K562 (cell line): ENCODE data around the gene ERC2. TPM values are rescaled to one million over a fixed set of nuclear protein-coding genes. Genes with fewer than 3 reads are reported as not detected.

Source experiments
- ATAC-seq: fragments of 200-7000 bp; cut with Tn5 transposase; 3 replicates; pipeline ENCODE4 v1.9.1; 2020; ENCODE audit warnings: moderate library complexity
- BruUV-seq: library from RNA; stranded (reverse); fragments of 400-500 nt; replicated peaks from 2 replicates; lab custom pipeline; 2021; lab: Mats Ljungman, UMichigan
- CTCF ChIA-PET: fragments of 300-600 bp; formaldehyde crosslinking; extraction: SDS; loops from one replicate; lab custom pipeline; 2021; ENCODE audit warnings: low intra/inter-chr PET ratio; lab: Yijun Ruan, JAX
- POLR2A ChIA-PET: fragments of 300-600, 350-650 bp; sonication (Branson Sonifier 250); formaldehyde crosslinking; extraction: SDS; loops from one replicate; lab custom pipeline; 2021; ENCODE audit warnings: antibody characterized with exemption, inconsistent platforms; lab: Yijun Ruan, JAX
- DNase-seq, 4 experiments: peaks; one replicate each; pipeline versions ENCODE4 v3.0.0 to v3.0.0-alpha.2; 2011 to 2018; ENCODE audit warnings: low spot score in 3 of 4, mixed read lengths in 3 of 4; ENCODE audit errors: extremely low read depth in 1 of 4
- FAIRE-seq: peaks from 2 replicates; lab custom pipeline; 2011; peaks lifted over from hg19 to GRCh38; lab: Jason Lieb, UNC
- H2AFZ ChIP-seq: 2 replicates; pipeline ENCODE4 v1.6.0; 2011; ENCODE audit warnings: low read depth, low read length, control low read depth, inconsistent platforms
- H3K27ac ChIP-seq: fragments of 200-600 bp; 3 replicates; pipeline ENCODE4 v1.8.0; 2011; ENCODE audit warnings: low read depth, mild to moderate bottlenecking, control low read depth, inconsistent platforms, low read length, moderate library complexity, mixed read lengths; ENCODE audit errors: extremely low read depth
- H3K27me3 ChIP-seq, 2 experiments: fragments of 300-600 bp in 1 of 2; 2 replicates in 1 of 2; 3 replicates in 1 of 2; pipeline versions ENCODE4 v1.6.0 to v1.8.0; 2011; ENCODE audit warnings: inconsistent platforms in 2 of 2, low read length in 2 of 2, mild to moderate bottlenecking in 1 of 2, mixed read lengths in 1 of 2, moderate library complexity in 1 of 2; ENCODE audit not compliant: control insufficient read depth in 2 of 2, insufficient read depth in 2 of 2
- H3K36me3 ChIP-seq: fragments of 300-600 bp; 3 replicates; pipeline ENCODE4 v1.8.0; 2011; ENCODE audit warnings: mild to moderate bottlenecking, low read length, inconsistent platforms; ENCODE audit not compliant: control insufficient read depth, insufficient read depth
- H3K4me1 ChIP-seq, 2 experiments: fragments of 200-600 bp in 1 of 2; replicated peaks in 1 of 2; 2 replicates in 1 of 2; 3 replicates in 1 of 2; pipeline versions ENCODE4 v1.5.1 to v1.8.0; 2011; ENCODE audit warnings: inconsistent platforms in 2 of 2, low read length in 2 of 2, mild to moderate bottlenecking in 1 of 2, mixed read lengths in 1 of 2, moderate library complexity in 1 of 2; ENCODE audit not compliant: control insufficient read depth in 2 of 2, insufficient read depth in 2 of 2
- H3K4me2 ChIP-seq: 2 replicates; pipeline ENCODE4 v1.6.1; 2011; ENCODE audit warnings: low read length, control low read depth, inconsistent platforms, mixed read lengths; ENCODE audit not compliant: insufficient read depth
- H3K4me3 ChIP-seq: fragments of 200-600 bp; sonication (generic), shearing (Covaris generic); 2 replicates; pipeline ENCODE4 v1.5.1; 2016; ENCODE audit warnings: control low read depth, inconsistent platforms
- H3K79me2 ChIP-seq: fragments of 200-600 bp; 3 replicates; pipeline ENCODE4 v1.8.0; 2011; ENCODE audit warnings: low read length, inconsistent platforms; ENCODE audit not compliant: control insufficient read depth, insufficient read depth
- H3K9ac ChIP-seq, 2 experiments: 2 replicates each; pipeline versions ENCODE4 v1.6.0 to v1.6.1; 2011; ENCODE audit warnings: low read depth in 2 of 2, low read length in 2 of 2, control low read depth in 1 of 2, inconsistent platforms in 1 of 2, mild to moderate bottlenecking in 1 of 2, mixed read lengths in 1 of 2; ENCODE audit not compliant: insufficient read depth in 1 of 2
- H3K9me1 ChIP-seq: one replicate; pipeline ENCODE4 v1.6.0; 2011; ENCODE audit warnings: inconsistent platforms, mild to moderate bottlenecking, low read length, moderate library complexity; ENCODE audit not compliant: control insufficient read depth, insufficient read depth
- H3K9me3 ChIP-seq: replicated peaks from 2 replicates; pipeline ENCODE4 v1.5.1; 2011; ENCODE audit warnings: low read depth, low read length, inconsistent platforms; ENCODE audit not compliant: control insufficient read depth, insufficient read depth
- H4K20me1 ChIP-seq: replicated peaks from 2 replicates; pipeline ENCODE4 v1.6.1; 2011; ENCODE audit warnings: low read length, inconsistent platforms, mixed read lengths; ENCODE audit not compliant: control insufficient read depth, insufficient read depth
- CREM ChIP-seq: IDR thresholded peaks from 2 replicates; pipeline ENCODE4 v1.6.1; 2014; ENCODE audit warnings: antibody characterized with exemption, low read depth
- CXXC5 ChIP-seq: fragments of 250-450 bp; sonication (Bioruptor Pico); IDR thresholded peaks from 2 replicates; pipeline ENCODE4 v1.8.0; 2022; ENCODE audit warnings: inconsistent platforms, mild to moderate bottlenecking, moderate library complexity
- GATAD2B ChIP-seq: fragments of 450-650 bp; IDR thresholded peaks from 2 replicates; pipeline ENCODE4 v1.6.1; 2017; ENCODE audit warnings: mild to moderate bottlenecking, borderline replicate concordance
- MED1 ChIP-seq: sonication (generic); formaldehyde crosslinking; IDR thresholded peaks from 2 replicates; pipeline ENCODE4 v1.8.1; 2023; ENCODE audit warnings: missing genetic modification reagents, borderline replicate concordance
- ZFP1 ChIP-seq: fragments of 450-650 bp; formaldehyde crosslinking; IDR thresholded peaks from 2 replicates; pipeline ENCODE4 v1.4.0; 2020; ENCODE audit warnings: mild to moderate bottlenecking, mixed read lengths
- ZNF586 ChIP-seq: fragments of 450-650 bp; formaldehyde crosslinking; conservative IDR thresholded peaks from 2 replicates; pipeline ENCODE4 v1.4.0; 2020; ENCODE audit warnings: mild to moderate bottlenecking, moderate library complexity
- WGBS: fragments of 100-300 bp; shearing (Covaris generic); methylation state at CpG from one replicate; pipeline ENCODE4 v1.1.6; 2016; ENCODE audit warnings: low coverage, mixed read lengths; ENCODE audit not compliant: insufficient coverage; ENCODE audit errors: missing lambda C conversion rate; 5-methylcytosine and 5-hydroxymethylcytosine counted together
- in situ Hi-C: fragments of 300-500 bp; cut with MboI; formaldehyde crosslinking; loops from 4 replicates; pipeline ENCODE4 v1.15.0; 2018; ENCODE audit warnings: inconsistent platforms, mixed read lengths
- intact Hi-C: fragments of 100-400 bp; cut with micrococcal nuclease; formaldehyde crosslinking; loops from 2 replicates; pipeline ENCODE4 v1.14.2; 2022
- polyA plus RNA-seq, 8 experiments: library from polyadenylated mRNA; depleted of rRNA in 4 of 8; stranded (reverse) in 5 of 8; unstranded in 3 of 8; fragments of >200 nt; fragmentation: Nextera tagmentation in 2 of 8; fragmentation: Illumina TruSeq in 1 of 8; extraction: Ambion mirVana in 2 of 8; extraction: Trizol in 1 of 8; gene quantifications; 2 replicates each; pipeline versions ENCODE4 v1.2.1 to v1.2.3, GENCODE V29; 2011 to 2014; ENCODE audit warnings: inconsistent platforms in 1 of 8, missing spikeins in 1 of 8
- total RNA-seq, 7 experiments: library from RNA; depleted of rRNA in 6 of 7; stranded (reverse); fragments of >200 nt in 6 of 7; fragmentation: Illumina TruSeq in 2 of 7; extraction: Trizol in 2 of 7; gene quantifications; 2 replicates each; pipeline versions ENCODE4 v1.2.1 to v1.2.3, GENCODE V29; 2011 to 2021; ENCODE audit warnings: low replicate concordance in 1 of 7
- TF ChIP-seq, protein P1 (sequence below): fragments of 250-450 bp; sonication (Bioruptor Pico); IDR thresholded peaks from 2 replicates; pipeline ENCODE4 v1.8.0; 2021; ENCODE audit warnings: moderate library complexity, mild to moderate bottlenecking, inconsistent platforms
- TF ChIP-seq, protein P2 (sequence below): sonication (generic); formaldehyde crosslinking; IDR thresholded peaks from 2 replicates; pipeline ENCODE4 v1.8.0; 2022; ENCODE audit warnings: mild to moderate bottlenecking, missing genetic modification reagents, borderline replicate concordance
- TF ChIP-seq, protein P3 (sequence below): fragments of 250-450 bp; sonication (Bioruptor Pico); IDR thresholded peaks from 2 replicates; pipeline ENCODE4 v1.8.0; 2021; ENCODE audit warnings: moderate library complexity, mild to moderate bottlenecking, inconsistent platforms
- TF ChIP-seq, protein P4 (sequence below): fragments of 250-450 bp; sonication (Bioruptor Pico); IDR thresholded peaks from 2 replicates; pipeline ENCODE4 v1.5.0; 2021

The ERC2 gene
- total and polyA plus RNA-seq, 9 of the 15 experiments (the other 6 are each of a cell fraction or from before 2014, with no cell fraction given) = 0.04 to 0.18 (median 0.07) TPM; not detected in 2

DNA sequence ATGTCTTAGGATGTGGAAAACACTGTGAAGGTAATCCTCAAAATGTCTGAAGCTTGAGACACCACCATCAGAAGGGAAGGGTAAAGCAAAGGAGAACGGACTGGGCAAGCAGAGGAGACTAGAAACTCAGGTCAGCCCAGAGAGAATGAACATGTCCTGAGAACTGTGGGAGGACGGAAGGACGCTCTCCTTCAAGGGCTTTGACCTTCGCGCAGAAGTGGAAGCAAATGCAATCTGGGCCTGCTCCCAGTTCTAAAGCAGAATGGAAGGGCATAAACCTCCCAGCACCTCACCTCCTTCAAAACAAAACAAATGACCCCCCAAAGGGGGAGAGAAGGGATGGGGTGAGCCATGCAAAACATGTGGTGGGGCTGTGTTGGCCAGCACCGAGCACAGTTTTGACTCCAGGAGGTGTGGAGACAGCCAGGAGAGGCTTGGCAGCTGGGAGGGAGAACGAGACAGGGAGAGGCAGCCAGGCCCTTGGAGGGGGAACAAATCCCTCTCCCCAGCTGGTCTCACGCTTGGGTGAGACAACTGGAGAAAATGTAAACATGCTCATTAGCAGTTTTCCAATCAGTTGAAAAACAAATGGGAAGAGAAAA lies 758.8 kb downstream of the ERC2 start:
- Histone ChIP-seq H3K4me2 (no peak overlapping the region), H3K9me1 (no peaks in the 10 kb centered on the region), H3K27ac (no peak overlapping the region), H3K9ac (no peak overlapping the region), H3K79me2 (no peaks in the 10 kb centered on the region), H3K4me3 (no peak overlapping the region), H2AFZ (no peak overlapping the region), H3K9me3 (no peaks in the 10 kb centered on the region), H3K4me1 (no peaks in the 10 kb centered on the region), H3K27me3 (no peaks in the 10 kb centered on the region), H4K20me1 (no peaks in the 10 kb centered on the region), H3K36me3 (no peaks in the 10 kb centered on the region)
- in situ Hi-C loops = no loop called here
- intact Hi-C loops = no loop called here
- no peak for FAIRE-seq
- no TSS peak for BruUV-seq
- WGBS = 1% methylated on average over 7 of the region's 8 CpGs
- ChIA-PET CTCF (no interaction called here), POLR2A (no interaction called here)
- no peak for DNase-seq
- TF ChIP-seq, protein P1, sequence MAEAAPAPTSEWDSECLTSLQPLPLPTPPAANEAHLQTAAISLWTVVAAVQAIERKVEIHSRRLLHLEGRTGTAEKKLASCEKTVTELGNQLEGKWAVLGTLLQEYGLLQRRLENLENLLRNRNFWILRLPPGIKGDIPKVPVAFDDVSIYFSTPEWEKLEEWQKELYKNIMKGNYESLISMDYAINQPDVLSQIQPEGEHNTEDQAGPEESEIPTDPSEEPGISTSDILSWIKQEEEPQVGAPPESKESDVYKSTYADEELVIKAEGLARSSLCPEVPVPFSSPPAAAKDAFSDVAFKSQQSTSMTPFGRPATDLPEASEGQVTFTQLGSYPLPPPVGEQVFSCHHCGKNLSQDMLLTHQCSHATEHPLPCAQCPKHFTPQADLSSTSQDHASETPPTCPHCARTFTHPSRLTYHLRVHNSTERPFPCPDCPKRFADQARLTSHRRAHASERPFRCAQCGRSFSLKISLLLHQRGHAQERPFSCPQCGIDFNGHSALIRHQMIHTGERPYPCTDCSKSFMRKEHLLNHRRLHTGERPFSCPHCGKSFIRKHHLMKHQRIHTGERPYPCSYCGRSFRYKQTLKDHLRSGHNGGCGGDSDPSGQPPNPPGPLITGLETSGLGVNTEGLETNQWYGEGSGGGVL (CRISPR knock-in tag) = no peak
- TF ChIP-seq CXXC5 (CRISPR knock-in tag) = no peak
- ATAC-seq = no peak

DNA sequence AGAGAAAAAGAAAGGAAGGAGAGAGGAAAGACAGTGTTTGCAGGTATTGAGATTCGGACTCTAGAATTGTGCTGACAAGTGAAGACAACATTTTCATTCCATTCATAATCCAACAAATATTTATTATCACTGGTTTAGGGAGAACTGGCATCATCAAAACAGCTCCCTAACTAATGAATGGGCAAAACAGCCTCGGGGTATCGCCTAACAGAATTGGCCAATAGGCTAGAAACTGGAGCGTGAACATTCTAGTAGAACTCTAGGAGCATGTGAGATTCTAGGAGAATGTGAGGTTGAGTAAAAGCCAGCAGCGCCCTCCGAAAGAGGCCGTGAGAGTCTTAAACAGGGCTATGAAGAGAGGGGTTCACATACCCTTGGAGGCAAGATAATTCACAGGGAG lies 759.3 kb downstream of the ERC2 start:
- Histone ChIP-seq H3K4me1 (no peaks in the 10 kb centered on the region), H3K9me1 (no peaks in the 10 kb centered on the region), H3K9ac (no peak overlapping the region), H3K27ac (no peak overlapping the region), H3K4me2 (no peak overlapping the region), H2AFZ (no peak overlapping the region), H3K79me2 (no peaks in the 10 kb centered on the region), H3K27me3 (no peaks in the 10 kb centered on the region), H3K4me3 (no peak overlapping the region), H3K36me3 (no peaks in the 10 kb centered on the region), H4K20me1 (no peaks in the 10 kb centered on the region), H3K9me3 (no peaks in the 10 kb centered on the region)
- POLR2A ChIA-PET = no interaction called here
- CTCF ChIA-PET = no interaction called here
- no peak for ATAC-seq
- in situ Hi-C loops (no loop called here), intact Hi-C loops (no loop called here)
- no peak for DNase-seq
- FAIRE-seq = no peak
- WGBS = 0% methylated on average over 7 of the region's 7 CpGs
- BruUV-seq = no TSS peak
- TF ChIP-seq ZNF586 (CRISPR knock-in tag) (no peak), CREM (no peak), MED1 (CRISPR knock-in tag) (no peak), ZFP1 (CRISPR knock-in tag) (no peak), GATAD2B (no peak)
- TF ChIP-seq, protein P2, sequence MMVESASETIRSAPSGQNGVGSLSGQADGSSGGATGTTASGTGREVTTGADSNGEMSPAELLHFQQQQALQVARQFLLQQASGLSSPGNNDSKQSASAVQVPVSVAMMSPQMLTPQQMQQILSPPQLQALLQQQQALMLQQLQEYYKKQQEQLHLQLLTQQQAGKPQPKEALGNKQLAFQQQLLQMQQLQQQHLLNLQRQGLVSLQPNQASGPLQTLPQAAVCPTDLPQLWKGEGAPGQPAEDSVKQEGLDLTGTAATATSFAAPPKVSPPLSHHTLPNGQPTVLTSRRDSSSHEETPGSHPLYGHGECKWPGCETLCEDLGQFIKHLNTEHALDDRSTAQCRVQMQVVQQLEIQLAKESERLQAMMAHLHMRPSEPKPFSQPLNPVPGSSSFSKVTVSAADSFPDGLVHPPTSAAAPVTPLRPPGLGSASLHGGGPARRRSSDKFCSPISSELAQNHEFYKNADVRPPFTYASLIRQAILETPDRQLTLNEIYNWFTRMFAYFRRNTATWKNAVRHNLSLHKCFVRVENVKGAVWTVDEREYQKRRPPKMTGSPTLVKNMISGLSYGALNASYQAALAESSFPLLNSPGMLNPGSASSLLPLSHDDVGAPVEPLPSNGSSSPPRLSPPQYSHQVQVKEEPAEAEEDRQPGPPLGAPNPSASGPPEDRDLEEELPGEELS = no peak
- TF ChIP-seq, protein P3, sequence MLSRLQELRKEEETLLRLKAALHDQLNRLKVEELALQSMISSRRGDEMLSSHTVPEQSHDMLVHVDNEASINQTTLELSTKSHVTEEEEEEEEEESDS (CRISPR knock-in tag) = no peak
- TF ChIP-seq, protein P4, sequence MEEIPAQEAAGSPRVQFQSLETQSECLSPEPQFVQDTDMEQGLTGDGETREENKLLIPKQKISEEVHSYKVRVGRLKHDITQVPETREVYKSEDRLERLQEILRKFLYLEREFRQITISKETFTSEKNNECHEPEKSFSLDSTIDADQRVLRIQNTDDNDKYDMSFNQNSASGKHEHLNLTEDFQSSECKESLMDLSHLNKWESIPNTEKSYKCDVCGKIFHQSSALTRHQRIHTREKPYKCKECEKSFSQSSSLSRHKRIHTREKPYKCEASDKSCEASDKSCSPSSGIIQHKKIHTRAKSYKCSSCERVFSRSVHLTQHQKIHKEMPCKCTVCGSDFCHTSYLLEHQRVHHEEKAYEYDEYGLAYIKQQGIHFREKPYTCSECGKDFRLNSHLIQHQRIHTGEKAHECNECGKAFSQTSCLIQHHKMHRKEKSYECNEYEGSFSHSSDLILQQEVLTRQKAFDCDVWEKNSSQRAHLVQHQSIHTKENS = no peak
